ENCODE data around the gene CUEDC2. TPM values are rescaled to one million over a fixed set of nuclear protein-coding genes. Genes with fewer than 3 reads are reported as not detected.

The CUEDC2 gene
- total RNA-seq, 1 experiment from 2014 or later = 40.2 TPM

DNA sequence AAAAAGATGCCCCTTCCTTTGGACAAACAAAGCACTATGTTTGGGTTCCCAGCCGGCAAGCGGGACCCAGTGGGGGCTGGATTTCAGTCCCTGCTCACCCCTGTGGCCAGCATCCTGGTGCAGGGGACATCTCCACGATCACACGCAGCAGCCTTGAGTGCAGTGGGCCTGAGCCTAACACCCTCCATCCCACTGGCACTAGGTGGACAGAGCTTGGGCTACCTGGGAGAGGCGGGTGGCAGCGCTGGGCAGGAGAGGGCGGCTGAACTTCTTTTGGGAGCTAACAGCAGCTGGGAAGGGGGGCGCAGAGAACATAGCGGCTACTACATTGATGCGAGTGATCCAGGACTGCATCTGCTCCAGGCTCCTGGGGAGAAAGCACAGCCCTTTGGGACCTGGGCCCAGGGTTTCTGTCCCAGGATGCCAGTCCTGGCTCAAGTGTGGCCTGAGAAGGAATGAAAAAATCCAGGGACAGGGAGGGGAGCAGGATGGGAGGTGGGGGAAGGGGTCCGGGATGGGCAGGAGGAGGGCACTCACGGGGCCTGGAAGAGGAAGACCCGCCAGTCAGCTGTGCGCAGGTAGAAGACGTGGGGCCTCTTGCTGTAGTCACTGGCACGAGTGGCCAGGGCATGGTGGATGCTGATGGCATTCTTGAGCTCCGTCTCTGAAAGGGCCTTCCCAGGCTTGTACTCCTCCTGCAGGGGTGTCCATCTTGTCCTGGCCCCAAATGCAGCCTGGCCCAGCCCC, 27.8 kb downstream of the CUEDC2 start:
- H3K27me3 Mint-ChIP-seq (ENCODE audit: low read depth) = peaks cover 43% of the 10 kb centered on the region
- no peak overlapping the region for H3K27ac Mint-ChIP-seq
- H3K36me3 Mint-ChIP-seq = no peaks in the 10 kb centered on the region
- POLR2A ChIA-PET = interaction anchor here (1.2 kb wide), 1 partner anchor 57 kb away, joined by 3 read pairs; no protein-coding TSS in a partner anchor
- TF ChIP-seq, protein P1, sequence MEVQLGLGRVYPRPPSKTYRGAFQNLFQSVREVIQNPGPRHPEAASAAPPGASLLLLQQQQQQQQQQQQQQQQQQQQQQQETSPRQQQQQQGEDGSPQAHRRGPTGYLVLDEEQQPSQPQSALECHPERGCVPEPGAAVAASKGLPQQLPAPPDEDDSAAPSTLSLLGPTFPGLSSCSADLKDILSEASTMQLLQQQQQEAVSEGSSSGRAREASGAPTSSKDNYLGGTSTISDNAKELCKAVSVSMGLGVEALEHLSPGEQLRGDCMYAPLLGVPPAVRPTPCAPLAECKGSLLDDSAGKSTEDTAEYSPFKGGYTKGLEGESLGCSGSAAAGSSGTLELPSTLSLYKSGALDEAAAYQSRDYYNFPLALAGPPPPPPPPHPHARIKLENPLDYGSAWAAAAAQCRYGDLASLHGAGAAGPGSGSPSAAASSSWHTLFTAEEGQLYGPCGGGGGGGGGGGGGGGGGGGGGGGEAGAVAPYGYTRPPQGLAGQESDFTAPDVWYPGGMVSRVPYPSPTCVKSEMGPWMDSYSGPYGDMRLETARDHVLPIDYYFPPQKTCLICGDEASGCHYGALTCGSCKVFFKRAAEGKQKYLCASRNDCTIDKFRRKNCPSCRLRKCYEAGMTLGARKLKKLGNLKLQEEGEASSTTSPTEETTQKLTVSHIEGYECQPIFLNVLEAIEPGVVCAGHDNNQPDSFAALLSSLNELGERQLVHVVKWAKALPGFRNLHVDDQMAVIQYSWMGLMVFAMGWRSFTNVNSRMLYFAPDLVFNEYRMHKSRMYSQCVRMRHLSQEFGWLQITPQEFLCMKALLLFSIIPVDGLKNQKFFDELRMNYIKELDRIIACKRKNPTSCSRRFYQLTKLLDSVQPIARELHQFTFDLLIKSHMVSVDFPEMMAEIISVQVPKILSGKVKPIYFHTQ (CRISPR knock-in tag; IDR thresholded peaks at IDR 0.05) = no peak
- TF ChIP-seq FOXK1 (CRISPR knock-in tag; IDR thresholded peaks at IDR 0.05) (no peak), FOXJ3 (CRISPR knock-in tag; IDR thresholded peaks at IDR 0.05; ENCODE audit: borderline replicate concordance) (no peak), ZNF396 (CRISPR knock-in tag; IDR thresholded peaks at IDR 0.05; ENCODE audit: borderline replicate concordance) (no peak), GTF2I (CRISPR knock-in tag; conservative IDR thresholded peaks at IDR 0.05) (no peak), SMAD3 (CRISPR knock-in tag; IDR thresholded peaks at IDR 0.05; ENCODE audit: borderline replicate concordance) (no peak), NFYB (CRISPR knock-in tag; conservative IDR thresholded peaks at IDR 0.05; ENCODE audit: low read depth) (no peak), FOXP1 (CRISPR knock-in tag; IDR thresholded peaks at IDR 0.05; ENCODE audit: borderline replicate concordance) (no peak), ZNF317 (CRISPR knock-in tag; IDR thresholded peaks at IDR 0.05; ENCODE audit: borderline replicate concordance, low read depth) (no peak)
- TF ChIP-seq, protein P2, sequence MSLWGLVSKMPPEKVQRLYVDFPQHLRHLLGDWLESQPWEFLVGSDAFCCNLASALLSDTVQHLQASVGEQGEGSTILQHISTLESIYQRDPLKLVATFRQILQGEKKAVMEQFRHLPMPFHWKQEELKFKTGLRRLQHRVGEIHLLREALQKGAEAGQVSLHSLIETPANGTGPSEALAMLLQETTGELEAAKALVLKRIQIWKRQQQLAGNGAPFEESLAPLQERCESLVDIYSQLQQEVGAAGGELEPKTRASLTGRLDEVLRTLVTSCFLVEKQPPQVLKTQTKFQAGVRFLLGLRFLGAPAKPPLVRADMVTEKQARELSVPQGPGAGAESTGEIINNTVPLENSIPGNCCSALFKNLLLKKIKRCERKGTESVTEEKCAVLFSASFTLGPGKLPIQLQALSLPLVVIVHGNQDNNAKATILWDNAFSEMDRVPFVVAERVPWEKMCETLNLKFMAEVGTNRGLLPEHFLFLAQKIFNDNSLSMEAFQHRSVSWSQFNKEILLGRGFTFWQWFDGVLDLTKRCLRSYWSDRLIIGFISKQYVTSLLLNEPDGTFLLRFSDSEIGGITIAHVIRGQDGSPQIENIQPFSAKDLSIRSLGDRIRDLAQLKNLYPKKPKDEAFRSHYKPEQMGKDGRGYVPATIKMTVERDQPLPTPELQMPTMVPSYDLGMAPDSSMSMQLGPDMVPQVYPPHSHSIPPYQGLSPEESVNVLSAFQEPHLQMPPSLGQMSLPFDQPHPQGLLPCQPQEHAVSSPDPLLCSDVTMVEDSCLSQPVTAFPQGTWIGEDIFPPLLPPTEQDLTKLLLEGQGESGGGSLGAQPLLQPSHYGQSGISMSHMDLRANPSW (CRISPR knock-in tag; conservative IDR thresholded peaks at IDR 0.05; ENCODE audit: low read depth) = no peak
- TF ChIP-seq, protein P3, sequence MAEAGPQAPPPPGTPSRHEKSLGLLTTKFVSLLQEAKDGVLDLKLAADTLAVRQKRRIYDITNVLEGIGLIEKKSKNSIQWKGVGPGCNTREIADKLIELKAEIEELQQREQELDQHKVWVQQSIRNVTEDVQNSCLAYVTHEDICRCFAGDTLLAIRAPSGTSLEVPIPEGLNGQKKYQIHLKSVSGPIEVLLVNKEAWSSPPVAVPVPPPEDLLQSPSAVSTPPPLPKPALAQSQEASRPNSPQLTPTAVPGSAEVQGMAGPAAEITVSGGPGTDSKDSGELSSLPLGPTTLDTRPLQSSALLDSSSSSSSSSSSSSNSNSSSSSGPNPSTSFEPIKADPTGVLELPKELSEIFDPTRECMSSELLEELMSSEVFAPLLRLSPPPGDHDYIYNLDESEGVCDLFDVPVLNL (CRISPR knock-in tag; IDR thresholded peaks at IDR 0.05; ENCODE audit: borderline replicate concordance, low read depth) = no peak
- TF ChIP-seq, protein P4, sequence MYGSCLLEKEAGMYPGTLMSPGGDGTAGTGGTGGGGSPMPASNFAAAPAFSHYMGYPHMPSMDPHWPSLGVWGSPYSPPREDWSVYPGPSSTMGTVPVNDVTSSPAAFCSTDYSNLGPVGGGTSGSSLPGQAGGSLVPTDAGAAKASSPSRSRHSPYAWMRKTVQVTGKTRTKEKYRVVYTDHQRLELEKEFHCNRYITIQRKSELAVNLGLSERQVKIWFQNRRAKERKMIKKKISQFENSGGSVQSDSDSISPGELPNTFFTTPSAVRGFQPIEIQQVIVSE (CRISPR knock-in tag; IDR thresholded peaks at IDR 0.05; ENCODE audit: borderline replicate concordance) = no peak
- TF ChIP-seq, protein P5, sequence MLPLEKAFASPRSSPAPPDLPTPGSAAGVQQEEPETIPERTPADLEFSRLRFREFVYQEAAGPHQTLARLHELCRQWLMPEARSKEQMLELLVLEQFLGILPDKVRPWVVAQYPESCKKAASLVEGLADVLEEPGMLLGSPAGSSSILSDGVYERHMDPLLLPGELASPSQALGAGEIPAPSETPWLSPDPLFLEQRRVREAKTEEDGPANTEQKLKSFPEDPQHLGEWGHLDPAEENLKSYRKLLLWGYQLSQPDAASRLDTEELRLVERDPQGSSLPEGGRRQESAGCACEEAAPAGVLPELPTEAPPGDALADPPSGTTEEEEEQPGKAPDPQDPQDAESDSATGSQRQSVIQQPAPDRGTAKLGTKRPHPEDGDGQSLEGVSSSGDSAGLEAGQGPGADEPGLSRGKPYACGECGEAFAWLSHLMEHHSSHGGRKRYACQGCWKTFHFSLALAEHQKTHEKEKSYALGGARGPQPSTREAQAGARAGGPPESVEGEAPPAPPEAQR (CRISPR knock-in tag; IDR thresholded peaks at IDR 0.05) = no peak
- TF ChIP-seq, protein P6, sequence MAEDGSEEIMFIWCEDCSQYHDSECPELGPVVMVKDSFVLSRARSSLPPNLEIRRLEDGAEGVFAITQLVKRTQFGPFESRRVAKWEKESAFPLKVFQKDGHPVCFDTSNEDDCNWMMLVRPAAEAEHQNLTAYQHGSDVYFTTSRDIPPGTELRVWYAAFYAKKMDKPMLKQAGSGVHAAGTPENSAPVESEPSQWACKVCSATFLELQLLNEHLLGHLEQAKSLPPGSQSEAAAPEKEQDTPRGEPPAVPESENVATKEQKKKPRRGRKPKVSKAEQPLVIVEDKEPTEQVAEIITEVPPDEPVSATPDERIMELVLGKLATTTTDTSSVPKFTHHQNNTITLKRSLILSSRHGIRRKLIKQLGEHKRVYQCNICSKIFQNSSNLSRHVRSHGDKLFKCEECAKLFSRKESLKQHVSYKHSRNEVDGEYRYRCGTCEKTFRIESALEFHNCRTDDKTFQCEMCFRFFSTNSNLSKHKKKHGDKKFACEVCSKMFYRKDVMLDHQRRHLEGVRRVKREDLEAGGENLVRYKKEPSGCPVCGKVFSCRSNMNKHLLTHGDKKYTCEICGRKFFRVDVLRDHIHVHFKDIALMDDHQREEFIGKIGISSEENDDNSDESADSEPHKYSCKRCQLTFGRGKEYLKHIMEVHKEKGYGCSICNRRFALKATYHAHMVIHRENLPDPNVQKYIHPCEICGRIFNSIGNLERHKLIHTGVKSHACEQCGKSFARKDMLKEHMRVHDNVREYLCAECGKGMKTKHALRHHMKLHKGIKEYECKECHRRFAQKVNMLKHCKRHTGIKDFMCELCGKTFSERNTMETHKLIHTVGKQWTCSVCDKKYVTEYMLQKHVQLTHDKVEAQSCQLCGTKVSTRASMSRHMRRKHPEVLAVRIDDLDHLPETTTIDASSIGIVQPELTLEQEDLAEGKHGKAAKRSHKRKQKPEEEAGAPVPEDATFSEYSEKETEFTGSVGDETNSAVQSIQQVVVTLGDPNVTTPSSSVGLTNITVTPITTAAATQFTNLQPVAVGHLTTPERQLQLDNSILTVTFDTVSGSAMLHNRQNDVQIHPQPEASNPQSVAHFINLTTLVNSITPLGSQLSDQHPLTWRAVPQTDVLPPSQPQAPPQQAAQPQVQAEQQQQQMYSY (CRISPR knock-in tag; IDR thresholded peaks at IDR 0.05) = no peak
- CTCF ChIA-PET = interaction anchor here (0.8 to 4.8 kb wide), 23 partner anchors 9 to 298 kb away, joined by 3 to 68 read pairs (median 9); partner anchors contain the start of genes ACTR1A, C10orf95, CUEDC2 and FBXL15
- H3K4me1 Mint-ChIP-seq = peaks cover 9% of the 10 kb centered on the region
- H3K9me3 Mint-ChIP-seq = no peaks in the 10 kb centered on the region
- DNase-seq (ENCODE audit: low spot score) (no peak), ATAC-seq (no peak)
- no peak overlapping the region for H3K4me3 Mint-ChIP-seq

Data from WTC11 (cell line).